ENCODE measurements around the gene B9D1.

B9D1 gene, protein sequence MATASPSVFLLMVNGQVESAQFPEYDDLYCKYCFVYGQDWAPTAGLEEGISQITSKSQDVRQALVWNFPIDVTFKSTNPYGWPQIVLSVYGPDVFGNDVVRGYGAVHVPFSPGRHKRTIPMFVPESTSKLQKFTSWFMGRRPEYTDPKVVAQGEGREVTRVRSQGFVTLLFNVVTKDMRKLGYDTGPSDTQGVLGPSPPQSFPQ

DNA sequence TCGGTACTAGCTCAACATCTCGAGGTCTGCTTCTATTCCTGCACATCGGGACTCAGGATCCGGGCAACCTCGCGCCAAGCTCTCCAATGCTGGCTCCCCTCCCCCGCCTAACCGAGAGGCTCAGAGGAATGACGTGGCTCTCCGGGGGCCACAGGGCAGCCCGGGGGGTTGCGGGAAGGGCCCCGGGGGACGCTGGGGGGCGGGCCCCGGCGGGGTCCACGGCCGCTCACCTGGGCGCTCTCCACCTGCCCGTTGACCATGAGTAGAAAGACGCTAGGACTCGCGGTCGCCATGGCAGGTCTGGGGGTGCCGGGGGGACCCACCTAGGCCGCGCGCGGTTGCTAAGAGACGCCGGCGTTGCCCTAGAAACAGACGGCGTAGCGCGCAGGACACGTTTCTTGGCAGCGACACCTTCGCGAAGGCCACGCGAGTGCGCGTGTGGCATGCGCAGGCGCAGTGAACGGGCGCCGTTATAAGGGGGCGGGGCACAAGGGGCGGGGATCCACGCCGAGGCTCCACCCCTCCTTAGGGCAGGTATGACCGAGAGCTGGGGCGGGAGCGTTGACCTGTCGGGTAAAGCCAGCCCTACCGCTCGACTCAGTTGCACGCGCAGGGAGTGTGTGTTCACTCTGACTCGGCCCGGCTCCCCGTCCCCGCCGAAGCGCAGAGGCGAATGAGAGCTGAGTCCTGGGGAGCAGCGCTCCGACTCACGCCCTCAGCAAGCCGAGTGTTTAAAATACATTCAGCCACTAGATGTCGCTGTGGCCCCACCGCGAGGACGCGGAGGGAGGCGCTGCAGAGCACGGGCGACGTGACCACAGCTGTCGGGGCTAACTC is at the start of gene B9D1:
B9D1 (minus strand) TSS at position 447 of the 837 bp plus-strand sequence; CDS start at position 293, 154 bp downstream.
- DNase-seq, result peak; percentile 70

- DNase-seq, result no peak
Measured at GRCh38 chr17:19411631-19412030, 49.1 kb upstream of the B9D1 start.

- no peak for DNase-seq
Measured at GRCh38 chr17:19410875-19411620, 48.5 kb upstream of the B9D1 start, which contains the start of gene RNF112. TSS of gene RNF112 (plus strand) at chr17:19411232. CDS start at chr17:19411409, 177 bp downstream.

- no peak for DNase-seq
Measured at GRCh38 chr17:19410091-19410490, 47.6 kb upstream of the B9D1 start.

- peak; percentile 46 for DNase-seq
Measured at GRCh38 chr17:19409509-19409908, 47.0 kb upstream of the B9D1 start.

GRCh38 chr17:19409066-19409465 is 46.5 kb upstream of the B9D1 start:
- DNase-seq, result no peak

DNA sequence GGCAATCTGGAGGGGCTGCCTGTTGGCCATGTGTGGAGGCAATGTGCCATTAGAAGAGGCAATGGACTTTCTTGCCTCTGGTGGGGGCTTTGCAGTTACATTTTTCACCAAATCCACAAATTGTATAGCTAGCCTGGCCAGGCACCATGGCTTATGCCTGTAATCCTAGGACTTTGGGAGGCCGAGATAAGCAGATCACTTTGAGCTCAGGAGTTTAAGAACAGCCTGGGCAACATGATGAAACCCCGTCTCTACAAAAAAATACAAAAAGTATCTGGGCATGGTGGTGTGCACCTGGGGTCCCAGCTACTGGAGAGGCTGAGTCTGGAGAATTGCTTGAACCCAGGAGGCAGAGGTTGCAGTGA is 45.8 kb upstream of the B9D1 start:
- no peak for DNase-seq

GRCh38 chr17:19407601-19408345 is 45.2 kb upstream of the B9D1 start:
- DNase-seq, result no peak

GRCh38 chr17:19405114-19405513 is 42.6 kb upstream of the B9D1 start:
- DNase-seq, result no peak

DNA sequence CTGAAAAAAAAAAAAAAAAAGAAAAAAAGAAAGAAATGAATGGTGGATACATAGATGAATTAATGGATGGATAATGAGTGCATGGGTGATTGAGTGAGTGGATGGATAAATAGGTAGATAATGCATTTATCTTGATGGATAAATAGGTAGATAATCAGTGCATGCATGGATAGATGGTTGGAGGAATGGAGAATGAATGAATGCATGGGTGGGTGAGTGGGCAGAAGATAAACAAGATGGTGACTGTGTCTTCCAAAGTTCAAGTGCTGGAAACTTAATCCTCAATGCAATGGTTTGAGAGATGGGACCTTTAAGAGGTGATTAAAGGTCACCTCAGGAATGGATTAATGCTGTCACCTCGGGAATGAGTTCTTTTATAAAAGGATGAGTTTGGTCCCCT is 41.7 kb upstream of the B9D1 start:
- no peak for DNase-seq

DNA sequence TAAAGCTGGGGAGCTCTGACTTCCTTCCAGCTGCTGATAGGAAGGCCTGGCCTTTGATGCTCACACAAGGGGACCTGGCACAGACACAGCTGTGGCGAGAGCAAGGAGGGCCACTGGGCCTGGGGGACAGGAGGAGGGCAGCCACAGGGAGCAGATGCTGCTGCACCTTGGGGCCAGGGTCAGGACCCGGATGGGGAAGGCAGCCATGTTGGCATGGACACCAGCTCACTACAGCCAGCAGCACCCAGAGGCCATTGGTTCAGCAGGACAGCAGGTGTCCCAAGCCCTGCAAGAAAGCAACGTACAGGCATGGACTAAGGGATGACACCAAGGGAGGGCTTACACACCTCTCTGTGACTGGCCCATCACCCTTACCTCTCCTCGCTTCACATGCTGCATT is 40.5 kb upstream of the B9D1 start:
- no peak for DNase-seq

DNA sequence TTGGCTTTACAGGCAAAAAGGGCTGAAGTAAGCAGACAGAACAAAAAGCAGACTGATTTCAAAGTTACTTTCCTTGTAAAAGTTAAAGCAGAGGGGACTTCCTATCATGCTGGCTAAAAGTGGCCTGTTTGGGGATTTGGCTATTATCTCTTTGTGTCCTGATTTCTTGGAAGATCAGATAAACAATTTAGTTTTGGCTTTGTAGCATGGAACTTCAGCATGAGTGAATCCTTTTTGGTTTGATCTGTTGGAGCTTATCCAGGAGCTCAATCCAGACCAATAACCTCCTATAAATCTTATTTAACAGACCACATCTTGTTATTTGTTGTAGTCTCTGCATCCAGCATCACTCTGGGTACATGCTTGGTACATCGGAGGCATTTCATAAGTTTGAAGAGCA is 39.6 kb upstream of the B9D1 start:
- DNase-seq, result no peak

GRCh38 chr17:19401321-19402010 is 38.9 kb upstream of the B9D1 start:
- no peak for DNase-seq

GRCh38 chr17:19399750-19400450 is 37.4 kb upstream of the B9D1 start:
- DNase-seq, result no peak

- no peak for DNase-seq
Measured at GRCh38 chr17:19398301-19399181, 36.0 kb upstream of the B9D1 start.

GRCh38 chr17:19397556-19398041 is 35.1 kb upstream of the B9D1 start:
- no peak for DNase-seq

- DNase-seq, result no peak
Measured at GRCh38 chr17:19392303-19392702, 29.8 kb upstream of the B9D1 start.

GRCh38 chr17:19391432-19391831 is 28.9 kb upstream of the B9D1 start:
- DNase-seq, result no peak

- no peak for DNase-seq
Measured at GRCh38 chr17:19390951-19391350, 28.4 kb upstream of the B9D1 start.

All from amniotic stem cell (primary cell).